Esophagus squamous epithelium (tissue), 5 donors: ENCODE measurements around the gene CPXM2. TPM values are rescaled to one million over a fixed set of nuclear protein-coding genes. Genes with fewer than 3 reads are reported as not detected.

Source experiments
- DNase-seq: peaks from one replicate; lab custom pipeline; 2025; lab: John Stamatoyannopoulos, UW
- H3K27ac ChIP-seq, 4 donors: fragments of 200-600 bp; sonication (generic); one replicate each; pipeline ENCODE4 v1.5.1; 2016 to 2019; ENCODE audit warnings: mild to moderate bottlenecking in 1 of 4
- H3K27me3 ChIP-seq, 4 donors: fragments of 200-600 bp; sonication (generic); 1 replicate in 3 of 4; 2 replicates in 1 of 4; pipeline versions ENCODE4 v1.5.1 to v1.6.0; 2017 to 2021; ENCODE audit warnings: antibody characterized with exemption in 1 of 4
- H3K36me3 ChIP-seq, 3 donors: fragments of 200-600 bp; sonication (generic); one replicate each; pipeline ENCODE4 v1.5.1; 2016 to 2019
- H3K4me1 ChIP-seq, 3 donors: fragments of 200-600 bp; sonication (generic); one replicate each; pipeline ENCODE4 v1.5.1; 2017 to 2019
- H3K4me3 ChIP-seq, 4 donors: fragments of 200-600 bp; sonication (generic); 1 replicate in 3 of 4; 2 replicates in 1 of 4; pipeline ENCODE4 v1.5.1; 2016 to 2019; ENCODE audit warnings: mild to moderate bottlenecking in 2 of 4, moderate library complexity in 1 of 4
- H3K9me3 ChIP-seq, 3 donors: fragments of 200-600 bp; sonication (generic); one replicate each; pipeline ENCODE4 v1.5.1; 2016 to 2019
- POLR2A ChIP-seq, 4 donors: fragments of 450-650 bp; IDR thresholded peaks; one replicate each; pipeline ENCODE4 v1.6.1; 2017; ENCODE audit warnings: antibody characterized with exemption in 4 of 4, mild to moderate bottlenecking in 4 of 4, moderate library complexity in 3 of 4
- WGBS, 2 donors: methylation state at CpG; one replicate each; pipeline ENCODE4 v1.1.5; 2018; 5-methylcytosine and 5-hydroxymethylcytosine counted together
- intact Hi-C: fragments of 100-400 bp; cut with DNase I; formaldehyde crosslinking; loops from one replicate; pipeline ENCODE4 v1.15.0; 2022
- total RNA-seq, 4 donors: library from RNA; depleted of rRNA; stranded (reverse); fragments of >200 nt; gene quantifications; one replicate each; pipeline ENCODE4 v1.1.0, GENCODE V29; 2016
- TF ChIP-seq, protein P1 (sequence below), 6 experiments: fragments of 450-650 bp in 4 of 6; fragments of 200-600 bp in 2 of 6; sonication (generic) in 2 of 6; IDR thresholded peaks; one replicate each; pipeline ENCODE4 v1.5.1; 2016 to 2019; ENCODE audit warnings: antibody characterized with exemption in 6 of 6, mild to moderate bottlenecking in 4 of 6, moderate library complexity in 4 of 6
- donor health status: DM: yes; HTN: yes; CAD: no.

CPXM2 gene
- total RNA-seq, 4 donors from 2014 or later = 2.5 to 9.2 (median 3.0) TPM

DNA sequence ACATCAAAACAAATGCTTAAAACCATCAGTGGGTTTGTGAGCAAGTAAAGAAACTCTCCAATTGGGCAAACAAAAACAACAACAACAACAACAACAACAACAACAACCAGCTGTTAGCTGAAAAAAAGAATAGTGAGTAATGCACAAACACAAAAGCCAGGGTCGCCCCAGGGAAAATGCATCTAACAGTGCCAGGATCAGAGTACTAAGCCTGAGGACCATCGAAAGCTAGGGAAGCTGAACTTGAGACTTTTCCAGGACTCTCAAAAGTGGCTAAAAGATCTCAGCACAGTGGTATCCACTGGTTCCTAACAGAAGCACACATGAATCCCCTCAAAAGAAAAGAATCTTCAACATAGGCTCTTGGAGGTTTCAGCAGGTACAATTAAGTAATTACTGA, 83.3 kb downstream of the CPXM2 start:
- Histone ChIP-seq H3K4me1 (peaks cover 0 to 17% (median 5%) of the 10 kb centered on the region in 3 donors), H3K27ac (peak overlapping the region in 2 of 4 donors; percentile 31 to 34)
- WGBS, 2 donors = 18 to 69% methylated on average over 2 of the region's 2 CpGs

DNA sequence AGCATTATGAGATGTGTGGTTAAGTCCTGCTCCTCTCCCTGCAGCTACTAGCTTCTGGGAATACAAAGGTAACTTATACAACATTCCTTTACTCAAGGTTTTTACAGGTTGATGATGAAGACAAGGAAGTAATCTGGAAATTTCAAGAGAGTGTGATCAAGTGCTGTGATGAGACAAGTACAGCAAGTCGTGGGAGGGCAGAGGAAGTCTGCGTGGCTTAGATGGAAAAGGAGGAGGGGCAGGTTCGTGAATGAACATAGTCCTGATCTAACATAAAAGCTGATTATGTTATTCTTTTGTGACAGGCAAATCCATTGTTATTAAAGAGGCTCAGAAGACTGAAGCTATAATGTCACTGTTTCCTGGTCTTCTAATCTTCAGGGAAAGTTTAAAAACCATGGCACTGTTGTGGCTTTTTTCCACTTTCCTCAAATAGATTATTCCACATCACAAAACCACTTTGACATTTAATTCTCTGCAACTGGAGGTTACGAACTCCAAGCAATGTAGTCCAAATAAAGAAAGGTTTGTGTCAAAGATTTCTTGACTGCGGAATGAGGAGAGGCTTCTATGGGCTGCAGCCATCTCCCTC, 84.1 kb downstream of the CPXM2 start:
- H3K36me3 ChIP-seq = no peaks in the 10 kb centered on the region
- H3K4me3 ChIP-seq = no peak overlapping the region
- WGBS, 2 donors = 15 to 21% methylated on average over 5 of the region's 5 CpGs
- intact Hi-C loops = no loop called here
- no peak for DNase-seq
- H3K9me3 ChIP-seq = no peaks in the 10 kb centered on the region
- peaks cover 0 to 17% (median 5%) of the 10 kb centered on the region in 3 donors for H3K4me1 ChIP-seq
- no peak for TF ChIP-seq POLR2A (IDR thresholded peaks at IDR 0.05)
- TF ChIP-seq, protein P1, sequence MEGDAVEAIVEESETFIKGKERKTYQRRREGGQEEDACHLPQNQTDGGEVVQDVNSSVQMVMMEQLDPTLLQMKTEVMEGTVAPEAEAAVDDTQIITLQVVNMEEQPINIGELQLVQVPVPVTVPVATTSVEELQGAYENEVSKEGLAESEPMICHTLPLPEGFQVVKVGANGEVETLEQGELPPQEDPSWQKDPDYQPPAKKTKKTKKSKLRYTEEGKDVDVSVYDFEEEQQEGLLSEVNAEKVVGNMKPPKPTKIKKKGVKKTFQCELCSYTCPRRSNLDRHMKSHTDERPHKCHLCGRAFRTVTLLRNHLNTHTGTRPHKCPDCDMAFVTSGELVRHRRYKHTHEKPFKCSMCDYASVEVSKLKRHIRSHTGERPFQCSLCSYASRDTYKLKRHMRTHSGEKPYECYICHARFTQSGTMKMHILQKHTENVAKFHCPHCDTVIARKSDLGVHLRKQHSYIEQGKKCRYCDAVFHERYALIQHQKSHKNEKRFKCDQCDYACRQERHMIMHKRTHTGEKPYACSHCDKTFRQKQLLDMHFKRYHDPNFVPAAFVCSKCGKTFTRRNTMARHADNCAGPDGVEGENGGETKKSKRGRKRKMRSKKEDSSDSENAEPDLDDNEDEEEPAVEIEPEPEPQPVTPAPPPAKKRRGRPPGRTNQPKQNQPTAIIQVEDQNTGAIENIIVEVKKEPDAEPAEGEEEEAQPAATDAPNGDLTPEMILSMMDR (IDR thresholded peaks at IDR 0.05) = no peak
- peak overlapping the region in 3 of 4 donors; percentile 31 to 40 (median 34) for H3K27ac ChIP-seq
- H3K27me3 ChIP-seq = no peaks in the 10 kb centered on the region

More for the DNA sequence above, 83.3 kb downstream of the CPXM2 start:
- no peak for DNase-seq
- Histone ChIP-seq H3K36me3 (no peaks in the 10 kb centered on the region), H3K4me3 (no peak overlapping the region), H3K27me3 (no peaks in the 10 kb centered on the region), H3K9me3 (no peaks in the 10 kb centered on the region)
- TF ChIP-seq, protein P1 (IDR thresholded peaks at IDR 0.05) = no peak
- intact Hi-C loops = no loop called here

DNA sequence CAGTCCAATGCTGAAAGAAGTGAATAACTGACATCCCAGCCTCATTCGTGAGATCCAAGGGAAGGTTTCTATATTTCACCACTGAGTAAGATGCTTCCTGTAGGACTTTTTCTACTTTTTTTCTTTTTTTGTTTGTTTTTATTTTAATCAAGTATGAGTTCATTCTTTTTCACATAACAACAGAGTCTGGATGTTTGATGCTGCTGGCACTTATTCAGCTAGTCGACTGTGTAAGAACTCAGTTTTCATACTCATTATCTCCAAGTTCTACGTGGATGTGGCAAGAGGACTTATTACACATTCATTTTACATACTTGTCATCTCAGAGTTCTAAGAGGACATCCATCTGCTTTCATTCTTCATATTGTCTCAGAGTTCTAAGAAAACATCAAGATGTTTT, 86.9 kb downstream of the CPXM2 start:
- Histone ChIP-seq H3K36me3 (no peaks in the 10 kb centered on the region), H3K4me3 (no peak overlapping the region), H3K27me3 (no peaks in the 10 kb centered on the region), H3K9me3 (no peaks in the 10 kb centered on the region), H3K27ac (no peak overlapping the region), H3K4me1 (peaks cover 0 to 17% (median 5%) of the 10 kb centered on the region in 3 donors)
- TF ChIP-seq POLR2A (IDR thresholded peaks at IDR 0.05) = no peak
- TF ChIP-seq, protein P1 (IDR thresholded peaks at IDR 0.05) = no peak
- DNase-seq = no peak
- intact Hi-C loops = no loop called here
- WGBS, 2 donors = 51 to 65% methylated on average over 3 of the region's 3 CpGs

DNA sequence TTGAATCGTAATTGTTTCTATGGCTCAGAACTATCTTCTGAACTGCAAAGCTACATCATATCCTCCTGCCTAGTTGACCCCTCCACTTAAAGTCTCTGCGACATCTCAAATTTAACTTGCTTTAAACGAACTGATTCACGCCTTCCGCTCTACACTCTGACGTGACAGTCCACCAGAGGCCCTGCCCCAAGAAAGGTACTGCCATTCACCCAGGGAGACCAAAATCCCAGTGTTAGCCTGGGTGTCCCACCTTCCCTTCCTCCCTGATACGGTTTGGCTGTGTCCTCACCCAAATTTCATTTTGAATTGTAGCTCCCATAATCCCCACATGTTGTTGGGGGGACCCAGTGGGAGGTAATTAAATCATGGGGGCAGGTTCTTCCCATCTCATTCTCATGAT, 90.8 kb downstream of the CPXM2 start:
- DNase-seq = no peak
- 77% methylated on average over 7 of the region's 7 CpGs for WGBS, 2 donors

DNA sequence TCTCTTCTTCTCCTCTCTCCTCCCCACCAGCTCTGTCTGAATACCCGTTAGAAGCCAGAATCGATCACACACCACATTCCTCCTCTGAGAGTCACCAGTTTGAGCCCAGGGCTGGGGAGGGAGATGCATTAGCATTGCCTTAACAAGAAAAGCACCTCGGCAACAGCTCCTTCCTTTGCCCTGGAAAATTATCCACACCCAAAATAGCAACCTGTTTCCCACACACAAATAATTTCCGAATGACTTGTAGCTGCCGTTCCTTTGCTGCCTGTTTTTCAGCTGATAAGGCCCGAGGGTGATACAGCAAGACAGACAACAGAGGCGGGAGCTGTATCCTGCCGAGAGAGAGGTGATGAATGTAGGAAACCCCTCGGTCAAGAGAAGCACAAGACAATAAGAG, 91.3 kb downstream of the CPXM2 start:
- peak overlapping the region in 3 of 4 donors; percentile 34 to 76 (median 51) for H3K27ac ChIP-seq
- no peak for TF ChIP-seq POLR2A (IDR thresholded peaks at IDR 0.05)
- TF ChIP-seq, protein P1 (IDR thresholded peaks at IDR 0.05) = no peak
- 14 to 15% methylated on average over 9 of the region's 9 CpGs for WGBS, 2 donors

More for the DNA sequence above, 90.8 kb downstream of the CPXM2 start:
- intact Hi-C loops = no loop called here
- Histone ChIP-seq H3K27me3 (no peaks in the 10 kb centered on the region), H3K4me3 (no peak overlapping the region), H3K9me3 (no peaks in the 10 kb centered on the region), H3K36me3 (no peaks in the 10 kb centered on the region), H3K27ac (peak overlapping the region in 3 of 4 donors; percentile 34 to 75 (median 51)), H3K4me1 (no peaks in the 10 kb centered on the region)
- no peak for TF ChIP-seq POLR2A (IDR thresholded peaks at IDR 0.05)
- TF ChIP-seq, protein P1 (IDR thresholded peaks at IDR 0.05) = no peak

More for the DNA sequence above, 91.3 kb downstream of the CPXM2 start:
- Histone ChIP-seq H3K36me3 (no peaks in the 10 kb centered on the region), H3K9me3 (no peaks in the 10 kb centered on the region), H3K27me3 (no peaks in the 10 kb centered on the region), H3K4me1 (no peaks in the 10 kb centered on the region), H3K4me3 (peak overlapping the region in 1 of 4 donors; percentile 8)
- no peak for DNase-seq
- intact Hi-C loops = no loop called here
